Cardiac fibroblast (primary cell): ENCODE results near the gene CALHM4.

Experiments used
- DNase-seq, 2 donors: peaks; one replicate each; pipeline versions ENCODE4 v3.0.0 to v3.0.0-alpha.2; 2010; ENCODE audit warnings: low read depth in 2 of 2
- H3K4me3 ChIP-seq, 2 donors: replicated peaks in 1 of 2; 1 replicate in 1 of 2; 2 replicates in 1 of 2; pipeline ENCODE4 v1.5.1; 2011; ENCODE audit warnings: low read depth in 2 of 2, low read length in 2 of 2, mild to moderate bottlenecking in 2 of 2, moderate library complexity in 1 of 2
- CTCF ChIP-seq: IDR thresholded peaks from one replicate; pipeline ENCODE4 v1.5.1; 2011; ENCODE audit warnings: low read depth, mild to moderate bottlenecking, low read length, inconsistent platforms

The CALHM4 gene

GRCh38 chr6:116570856-116571682, 17.5 kb downstream of the CALHM4 start, which contains the start of gene RWDD1:
Gene RWDD1 (plus strand): TSS chr6:116571504. CDS start chr6:116571583, 79 bp downstream.
- H3K4me3 ChIP-seq: peak within 1 kb of the TSS; percentile 79 to 83
- no peak for TF ChIP-seq CTCF
- peak; percentile 100 for DNase-seq

GRCh38 chr6:116571683-116572000, 18.1 kb downstream of the CALHM4 start:
- H3K4me3 ChIP-seq: peak overlapping the region; percentile 79 to 83
- no peak for TF ChIP-seq CTCF
- DNase-seq: no peak

GRCh38 chr6:116572162-116572561, 18.6 kb downstream of the CALHM4 start:
- peak; percentile 45 to 46 for DNase-seq
- no peak for TF ChIP-seq CTCF
- H3K4me3 ChIP-seq: peak overlapping the region; percentile 79 to 83

- DNase-seq: no peak
- no peak overlapping the region for H3K4me3 ChIP-seq
- no peak for TF ChIP-seq CTCF
Observed at GRCh38 chr6:116575227-116575626, 21.7 kb downstream of the CALHM4 start.

GRCh38 chr6:116577486-116577885, 23.9 kb downstream of the CALHM4 start:
- TF ChIP-seq CTCF: no peak
- no peak for DNase-seq
- H3K4me3 ChIP-seq: no peak overlapping the region

- H3K4me3 ChIP-seq: no peak overlapping the region
- TF ChIP-seq CTCF: no peak
- no peak for DNase-seq
Observed at GRCh38 chr6:116578335-116578734, 24.8 kb downstream of the CALHM4 start.

GRCh38 chr6:116579143-116579542, 25.6 kb downstream of the CALHM4 start:
- peak in 1 of 2 donors; percentile 31 for DNase-seq
- no peak for TF ChIP-seq CTCF

More at GRCh38 chr6:116579143-116579542, 25.6 kb downstream of the CALHM4 start:
- H3K4me3 ChIP-seq: no peak overlapping the region
